Stomach (tissue), 4 donors: Measurements from ENCODE around the gene SLC44A1.

Source experiments
- CTCF ChIP-seq, 7 experiments: fragments of 450-650 bp in 4 of 7; fragments of 200-600 bp in 3 of 7; sonication (generic) in 3 of 7; IDR thresholded peaks; one replicate each; pipeline ENCODE4 v1.5.1; 2016 to 2019; ENCODE audit warnings: antibody characterized with exemption in 7 of 7, control low read depth in 2 of 7, mild to moderate bottlenecking in 1 of 7
- EP300 ChIP-seq: sonication (generic); formaldehyde crosslinking; IDR thresholded peaks from one replicate; pipeline ENCODE4 v1.6.1; 2017; ENCODE audit warnings: antibody characterized with exemption
- POLR2A ChIP-seq, 4 donors: fragments of 450-650 bp; IDR thresholded peaks; one replicate each; pipeline ENCODE4 v1.6.1; 2016; ENCODE audit warnings: antibody characterized with exemption in 4 of 4, control low read depth in 2 of 4, mild to moderate bottlenecking in 1 of 4, moderate library complexity in 1 of 4

- no peak for TF ChIP-seq CTCF (IDR thresholded peaks at IDR 0.05)
- no peak for TF ChIP-seq EP300
- no peak for TF ChIP-seq POLR2A (IDR thresholded peaks at IDR 0.05)
Measured at GRCh38 chr9:105449081-105449480, 204.6 kb downstream of the SLC44A1 start.
